Activated CD8-positive, alpha-beta memory T cell treated with anti-CD3 and anti-CD28 coated beads for 24 hours (primary cell): Measurements from ENCODE around the gene TBRG4.
"Not testable (repeated sequence)": the region's sequence is repeated elsewhere in the genome, so short reads cannot be mapped to it uniquely, and the experiment has no call there.

Experiments used
- DNase-seq: peaks from one replicate; pipeline ENCODE4 v3.0.0-alpha.2; 2020

TBRG4 gene

GRCh38 chr7:45114926-45115325, 3.4 kb upstream of the TBRG4 start:
- no peak for DNase-seq

- DNase-seq = not testable (repeated sequence)
Observed at GRCh38 chr7:45114257-45114656, 2.8 kb upstream of the TBRG4 start.

GRCh38 chr7:45112648-45113047, 1.2 kb upstream of the TBRG4 start:
- DNase-seq = no peak

GRCh38 chr7:45108863-45109262, 2.6 kb downstream of the TBRG4 start:
- DNase-seq = no peak

DNA sequence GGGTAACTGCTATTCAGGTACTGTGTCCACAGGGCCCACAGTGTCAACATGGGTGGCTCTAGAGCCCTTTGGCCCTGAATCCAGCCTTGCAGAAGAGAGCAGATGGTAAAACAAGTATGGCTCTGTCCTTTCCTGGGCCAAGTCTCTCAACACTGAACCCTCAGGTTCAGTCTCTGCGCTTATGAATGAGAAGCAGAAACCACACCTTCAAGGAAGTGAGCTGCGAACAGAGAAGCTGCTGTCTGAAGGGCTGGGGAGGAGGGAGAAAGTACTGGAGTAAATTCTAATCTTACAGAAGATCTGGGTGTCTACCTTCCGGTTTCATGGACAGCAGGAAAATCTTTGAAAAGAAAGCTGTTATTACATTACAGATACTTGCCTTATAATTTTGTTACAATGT, 4.1 kb downstream of the TBRG4 start:
- no peak for DNase-seq

DNA sequence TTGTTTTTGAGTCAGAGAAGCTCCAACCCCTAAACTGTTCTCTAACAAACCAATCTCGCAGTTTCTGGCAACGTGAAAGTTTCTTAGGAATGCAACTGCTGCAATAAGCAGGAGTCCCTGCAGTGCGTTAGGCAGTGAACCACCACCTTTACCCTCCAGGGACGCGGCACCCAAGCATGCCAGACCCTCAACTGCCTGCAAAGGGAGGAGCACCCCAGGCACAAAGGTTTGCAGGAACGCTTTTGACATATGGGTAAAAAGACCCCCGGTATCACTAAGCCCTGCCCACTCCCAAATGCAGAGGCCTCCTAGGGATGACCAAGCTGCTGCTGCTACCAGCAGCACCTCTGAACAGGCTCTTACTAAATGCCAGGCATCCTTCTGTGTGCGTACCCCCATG, 4.7 kb downstream of the TBRG4 start:
- DNase-seq = no peak

- no peak for DNase-seq
Observed at GRCh38 chr7:45105588-45106188, 5.8 kb downstream of the TBRG4 start.

DNA sequence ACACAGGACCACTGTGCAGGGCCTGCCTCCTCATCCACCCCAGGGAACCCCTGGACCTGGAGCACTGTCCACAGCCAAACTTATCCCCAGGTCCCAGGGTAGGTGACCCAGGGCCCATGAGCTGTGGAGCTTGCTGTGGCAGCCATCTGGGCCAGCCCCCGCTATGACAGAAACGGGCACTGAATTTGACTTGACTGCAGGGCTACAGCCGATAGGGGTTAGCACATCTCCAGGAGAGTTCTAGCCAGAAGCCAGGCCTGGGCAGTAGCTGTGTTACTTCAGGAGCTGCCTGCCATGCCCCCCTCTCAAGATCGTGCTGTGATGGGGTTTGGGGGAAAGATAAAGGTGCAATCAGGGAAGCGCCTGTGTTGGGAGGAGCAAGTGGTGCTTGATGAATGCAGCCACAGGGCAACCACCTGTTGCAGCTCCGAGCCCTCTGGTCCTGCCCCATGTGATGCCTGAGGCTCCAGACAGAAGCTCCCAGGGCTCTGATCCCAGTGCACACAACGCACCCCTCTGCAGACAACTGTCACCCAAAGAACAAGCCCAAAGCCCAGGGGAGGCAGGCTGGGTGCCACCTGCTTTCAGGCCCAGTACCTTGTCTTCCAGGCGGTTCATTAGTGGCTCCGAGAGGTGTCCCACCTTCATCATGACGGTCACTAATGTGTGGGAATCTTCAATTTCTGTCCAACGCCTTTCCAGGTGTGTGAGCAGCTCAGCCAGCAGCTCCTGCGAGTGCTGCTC, 6.5 kb downstream of the TBRG4 start:
- no peak for DNase-seq

- DNase-seq = peak; percentile 54
Observed at GRCh38 chr7:45103958-45104843, 7.3 kb downstream of the TBRG4 start.

DNA sequence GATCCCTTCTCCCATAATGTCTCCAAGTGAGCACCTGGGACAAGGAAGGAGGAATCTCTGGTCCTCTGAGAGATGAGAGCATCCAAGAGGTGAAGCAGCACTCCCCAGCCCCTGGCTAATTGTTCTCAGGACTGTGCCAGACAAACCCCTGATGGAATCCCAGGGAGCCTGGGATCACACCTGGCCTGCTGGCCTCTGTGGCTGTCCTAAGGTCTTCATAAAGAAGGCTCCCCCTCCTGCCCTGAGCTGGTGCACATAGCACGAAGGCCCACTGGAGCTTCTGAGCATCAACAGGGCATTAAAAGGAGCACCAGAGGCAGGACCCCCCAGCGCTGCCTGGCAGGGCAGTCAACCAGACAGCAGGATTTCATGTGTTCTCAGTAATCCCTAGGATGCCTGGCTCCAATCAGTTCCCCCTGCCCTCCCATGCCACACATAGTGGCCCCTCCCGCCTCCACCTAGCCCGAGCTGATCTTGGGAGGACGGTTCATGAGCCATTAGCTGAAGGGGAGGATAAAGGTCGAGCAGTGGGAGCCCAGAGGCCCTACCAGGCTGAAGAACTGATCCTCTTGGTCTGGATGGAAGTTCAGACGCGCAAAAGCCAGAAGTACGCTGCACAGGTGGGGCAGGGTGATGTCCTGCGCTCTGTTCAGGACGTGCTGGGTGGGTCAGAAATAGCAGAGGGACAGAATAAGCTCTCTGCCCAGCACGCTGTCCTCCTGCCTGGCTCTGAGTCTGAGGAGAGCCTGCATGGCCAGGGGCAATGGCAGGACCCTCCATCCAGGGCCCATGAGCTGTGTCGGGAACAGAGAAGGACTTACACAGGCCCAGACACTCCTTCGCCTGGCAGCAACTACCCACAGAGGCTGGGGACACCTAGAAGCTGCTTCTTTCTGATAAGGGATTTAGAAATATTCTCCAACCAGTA, 8.4 kb downstream of the TBRG4 start:
- no peak for DNase-seq

GRCh38 chr7:45101748-45102147, 9.7 kb downstream of the TBRG4 start:
- no peak for DNase-seq

DNA sequence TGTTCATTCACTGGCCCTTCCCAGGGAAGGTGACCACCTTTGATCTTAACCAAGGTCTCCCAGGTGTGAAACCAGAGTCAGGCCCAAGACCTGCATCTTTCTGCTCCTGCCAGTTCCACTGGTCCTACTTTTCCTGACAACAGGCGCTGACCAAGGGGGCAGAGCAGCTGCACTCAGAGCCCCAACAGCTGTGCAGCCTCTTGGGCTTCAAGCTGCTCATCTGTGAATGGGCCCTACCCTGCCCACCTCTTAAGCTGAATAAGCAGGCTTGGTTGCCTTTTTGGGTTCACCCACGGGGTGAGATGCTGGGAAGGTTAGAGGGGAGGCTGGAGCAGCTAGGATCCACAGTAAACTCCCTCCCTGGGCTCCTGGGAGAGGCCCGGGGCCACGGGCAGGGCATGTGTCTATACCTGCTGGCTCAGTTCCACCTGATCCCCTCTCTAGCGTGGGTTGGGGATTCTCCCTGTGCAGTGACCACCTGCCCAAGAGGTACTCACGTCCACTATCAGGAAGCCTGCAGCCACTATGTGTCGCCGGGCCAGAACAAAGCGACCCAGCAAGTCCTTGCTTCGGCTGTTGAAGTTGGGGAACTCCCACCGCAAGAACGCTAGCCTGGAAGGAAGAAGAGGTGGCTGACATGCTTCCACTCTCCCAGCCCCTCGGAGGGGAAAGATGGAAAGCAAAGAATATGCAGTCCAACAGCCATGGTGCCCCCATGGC, 10.6 kb downstream of the TBRG4 start:
- DNase-seq = no peak

- DNase-seq = no peak
Observed at GRCh38 chr7:45099891-45100760, 11.4 kb downstream of the TBRG4 start.

DNA sequence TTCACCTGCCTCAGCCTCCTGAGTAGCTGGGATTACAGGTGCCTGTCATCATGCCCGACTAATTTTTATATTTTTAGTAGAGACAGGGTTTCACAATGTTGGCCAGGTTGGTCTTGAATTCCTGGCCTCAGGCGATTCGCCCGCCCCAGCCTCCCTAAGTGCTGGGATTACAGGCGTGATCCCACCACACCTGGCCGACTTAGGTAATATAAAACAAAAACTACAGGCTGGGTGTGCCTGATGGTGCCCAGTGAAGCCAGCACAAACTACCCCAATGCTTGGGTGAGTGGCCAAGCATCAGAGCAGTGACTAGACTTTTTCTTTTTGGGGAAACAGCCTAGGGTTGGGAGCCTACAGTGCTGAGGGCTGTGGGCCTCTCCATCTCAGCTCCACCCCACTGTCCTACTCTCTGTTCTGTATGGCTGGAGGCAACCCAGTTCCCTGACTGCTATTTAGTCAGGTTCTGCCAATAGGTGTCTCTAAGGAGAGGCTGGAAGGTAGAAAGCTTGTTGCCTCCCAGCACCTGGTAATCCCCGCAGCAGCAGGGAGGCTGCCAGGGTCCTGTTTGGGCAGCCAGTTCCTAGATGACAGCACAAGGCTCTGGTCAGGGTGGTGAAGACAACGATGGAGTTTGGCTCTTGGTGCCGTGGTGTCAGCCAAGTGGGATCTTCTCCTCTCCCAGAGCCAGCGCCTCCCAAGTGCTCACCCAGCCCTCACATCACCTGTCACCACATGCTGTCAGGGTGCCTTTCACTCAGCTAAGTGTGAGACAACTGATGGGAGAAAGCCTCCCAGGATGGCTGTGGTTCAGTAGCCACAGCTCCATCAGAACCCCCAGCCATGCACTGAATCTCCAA, 12.3 kb downstream of the TBRG4 start:
- DNase-seq = no peak

GRCh38 chr7:45092931-45093235, 18.6 kb downstream of the TBRG4 start:
- DNase-seq = no peak

- DNase-seq = no peak
Observed at GRCh38 chr7:45092100-45092930, 19.2 kb downstream of the TBRG4 start.

- peak; percentile 85 for DNase-seq
Observed at GRCh38 chr7:45089341-45089891, 22.1 kb downstream of the TBRG4 start.

- DNase-seq = no peak
Observed at GRCh38 chr7:45088821-45089340, 22.6 kb downstream of the TBRG4 start, which contains the start of gene NACAD. TSS of gene NACAD (minus strand) at chr7:45088969. CDS start at chr7:45088894, 75 bp downstream.
